ENCODE results near the gene ASXL1. TPM values are rescaled to one million over a fixed set of nuclear protein-coding genes. Genes with fewer than 3 reads are reported as not detected.

ASXL1 gene
- total RNA-seq, 2 donors from 2014 or later, result 38.8 to 40.4 TPM

DNA sequence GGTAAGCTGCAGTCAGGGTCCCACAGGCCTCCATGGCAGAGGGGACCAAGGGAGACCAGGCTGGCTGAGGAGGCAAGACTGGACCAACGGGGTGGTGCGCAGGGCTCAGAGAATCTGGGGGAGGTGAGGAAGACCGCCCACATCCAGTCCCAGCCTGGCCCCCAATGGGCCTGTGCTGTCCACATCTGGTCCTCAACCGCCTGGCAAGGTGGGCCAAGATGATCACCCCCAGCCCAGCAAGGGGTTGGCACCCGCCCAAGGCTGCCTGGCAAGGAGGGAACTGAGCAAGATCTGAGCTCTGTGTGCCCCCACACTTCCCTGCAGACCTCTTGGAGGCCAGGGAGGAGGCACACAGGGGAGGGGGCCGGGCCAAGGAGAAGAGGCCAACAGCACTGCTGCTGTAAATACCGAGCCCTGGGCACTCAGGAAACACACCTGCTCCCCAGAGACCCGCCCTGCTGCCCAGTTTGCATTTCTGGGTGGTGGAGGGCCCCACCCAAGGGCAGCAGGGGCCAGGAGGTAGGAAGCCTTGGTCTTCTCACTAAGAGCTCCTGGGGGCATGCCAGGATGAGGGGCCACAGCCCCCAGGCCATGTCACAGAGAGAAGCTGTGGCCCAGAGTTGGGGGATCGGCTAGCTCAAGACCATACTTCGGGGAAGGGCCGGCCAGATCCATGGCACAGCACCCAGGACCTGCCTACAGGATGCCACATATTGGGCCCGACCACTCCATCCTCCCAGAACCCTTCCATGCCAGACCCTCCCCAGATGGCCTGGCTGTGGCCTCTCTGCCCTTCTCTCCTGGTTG, 109.6 kb downstream of the ASXL1 start:
- H3K36me3 ChIP-seq, result peaks cover 5% of the 10 kb centered on the region
- peak overlapping the region; percentile 82 for H3K27ac ChIP-seq
- H3K9me3 ChIP-seq, result no peaks in the 10 kb centered on the region
- H3K4me3 ChIP-seq, result no peak overlapping the region
- H3K4me1 ChIP-seq, result peaks cover 75% of the 10 kb centered on the region
- intact Hi-C loops (cut with DNase I), result no loop called here
- TF ChIP-seq, protein P1, sequence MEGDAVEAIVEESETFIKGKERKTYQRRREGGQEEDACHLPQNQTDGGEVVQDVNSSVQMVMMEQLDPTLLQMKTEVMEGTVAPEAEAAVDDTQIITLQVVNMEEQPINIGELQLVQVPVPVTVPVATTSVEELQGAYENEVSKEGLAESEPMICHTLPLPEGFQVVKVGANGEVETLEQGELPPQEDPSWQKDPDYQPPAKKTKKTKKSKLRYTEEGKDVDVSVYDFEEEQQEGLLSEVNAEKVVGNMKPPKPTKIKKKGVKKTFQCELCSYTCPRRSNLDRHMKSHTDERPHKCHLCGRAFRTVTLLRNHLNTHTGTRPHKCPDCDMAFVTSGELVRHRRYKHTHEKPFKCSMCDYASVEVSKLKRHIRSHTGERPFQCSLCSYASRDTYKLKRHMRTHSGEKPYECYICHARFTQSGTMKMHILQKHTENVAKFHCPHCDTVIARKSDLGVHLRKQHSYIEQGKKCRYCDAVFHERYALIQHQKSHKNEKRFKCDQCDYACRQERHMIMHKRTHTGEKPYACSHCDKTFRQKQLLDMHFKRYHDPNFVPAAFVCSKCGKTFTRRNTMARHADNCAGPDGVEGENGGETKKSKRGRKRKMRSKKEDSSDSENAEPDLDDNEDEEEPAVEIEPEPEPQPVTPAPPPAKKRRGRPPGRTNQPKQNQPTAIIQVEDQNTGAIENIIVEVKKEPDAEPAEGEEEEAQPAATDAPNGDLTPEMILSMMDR (IDR thresholded peaks at IDR 0.05), result no peak
- DNase-seq, result peak; percentile 89
- no peaks in the 10 kb centered on the region for H3K27me3 ChIP-seq
- peak overlapping the region; percentile 63 to 76 for H3K9ac ChIP-seq (ENCODE audit: low read depth in 2 of 2, low read length in 2 of 2)

DNA sequence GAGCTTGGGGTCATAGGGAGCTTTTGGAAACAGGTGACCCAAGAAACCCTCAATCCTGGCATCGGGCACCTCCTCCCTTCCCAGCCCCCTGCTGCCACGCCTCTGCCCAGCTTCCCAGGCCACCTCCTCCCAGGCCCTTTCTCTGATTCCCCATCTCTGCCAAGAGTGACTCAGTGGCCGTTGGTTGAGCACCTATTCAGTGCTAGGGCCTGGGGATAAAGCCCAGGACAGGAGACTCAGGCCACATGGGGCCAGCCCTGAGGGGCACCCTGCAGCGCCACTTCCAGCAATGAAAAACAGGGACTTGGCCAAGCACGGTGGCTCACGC, 110.1 kb downstream of the ASXL1 start:
- Histone ChIP-seq H3K9ac (ENCODE audit: low read depth in 2 of 2, low read length in 2 of 2) (peak overlapping the region; percentile 54 to 76), H3K27ac (peak overlapping the region; percentile 82), H3K27me3 (no peaks in the 10 kb centered on the region), H3K9me3 (no peaks in the 10 kb centered on the region), H3K36me3 (peaks cover 5% of the 10 kb centered on the region), H3K4me1 (peaks cover 77% of the 10 kb centered on the region), H3K4me3 (no peak overlapping the region)
- TF ChIP-seq, protein P1 (IDR thresholded peaks at IDR 0.05), result no peak
- peak; percentile 65 for DNase-seq
- intact Hi-C loops (cut with DNase I), result no loop called here

DNA sequence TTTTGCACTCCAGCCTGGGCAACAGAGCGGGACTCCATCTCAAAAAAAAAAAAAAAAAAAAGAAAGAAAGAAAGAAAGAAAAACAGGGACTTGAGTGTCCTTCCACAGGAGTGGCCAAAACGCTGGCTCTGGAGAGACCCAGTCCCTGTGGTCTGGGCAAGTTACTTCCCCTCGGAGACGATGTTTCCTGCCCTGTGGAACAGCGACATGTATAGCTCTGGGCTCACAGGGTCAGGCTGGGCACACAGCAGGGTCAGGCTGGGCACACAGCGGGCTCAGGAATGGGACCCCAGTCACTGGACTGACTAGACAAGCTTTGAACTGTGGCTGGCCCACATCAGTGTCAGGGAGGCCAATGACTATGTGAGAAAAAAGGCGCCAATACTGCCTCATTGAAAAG, 110.7 kb downstream of the ASXL1 start:
- Histone ChIP-seq H3K9me3 (no peaks in the 10 kb centered on the region), H3K9ac (ENCODE audit: low read depth in 2 of 2, low read length in 2 of 2) (no peak overlapping the region), H3K27ac (peak overlapping the region; percentile 82), H3K4me3 (no peak overlapping the region), H3K4me1 (peaks cover 77% of the 10 kb centered on the region), H3K27me3 (no peaks in the 10 kb centered on the region), H3K36me3 (peaks cover 5% of the 10 kb centered on the region)
- no peak for DNase-seq
- intact Hi-C loops (cut with DNase I), result no loop called here
- TF ChIP-seq, protein P1 (IDR thresholded peaks at IDR 0.05), result no peak

DNA sequence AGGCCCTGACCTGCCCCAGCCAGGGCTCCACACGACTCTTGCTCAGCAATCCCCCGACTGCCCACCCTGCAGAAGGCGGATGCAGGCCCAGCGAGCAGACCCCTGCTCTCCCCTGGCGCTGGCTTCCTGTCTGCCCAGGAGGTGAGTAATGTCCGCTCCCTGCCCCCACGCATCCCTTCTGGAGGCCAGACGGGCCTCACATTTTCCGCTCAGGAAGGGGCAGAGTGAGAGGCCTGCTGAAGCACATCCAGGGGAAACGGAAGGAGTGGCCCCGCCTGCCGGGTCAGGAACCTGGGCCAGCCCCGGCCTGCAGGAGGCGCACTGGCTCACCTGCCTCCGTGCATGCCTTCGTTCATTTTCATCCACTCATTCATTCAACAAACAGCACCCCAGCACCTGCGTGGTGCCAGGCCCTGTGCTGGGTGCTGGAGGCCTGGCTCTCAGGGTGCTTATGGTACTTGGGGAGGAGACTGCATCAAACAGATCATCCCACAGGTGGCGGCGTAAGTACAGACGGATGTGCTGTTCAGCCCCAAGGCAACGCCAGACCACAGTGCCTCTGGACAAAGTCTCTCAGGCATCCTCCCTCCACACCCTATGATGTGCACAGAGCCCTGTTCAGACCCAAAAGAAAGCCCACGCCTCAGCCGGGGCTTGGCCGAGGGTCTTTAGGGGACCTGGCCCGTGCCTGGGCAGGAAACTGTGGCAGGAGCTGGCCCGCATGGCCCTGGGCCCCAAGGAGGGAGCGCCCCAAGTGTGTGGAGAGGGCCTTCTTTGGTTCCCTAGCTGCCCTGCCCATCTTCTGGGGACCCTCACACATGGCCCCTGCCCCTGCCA, 112.1 kb downstream of the ASXL1 start:
- intact Hi-C loops (cut with DNase I), result no loop called here
- TF ChIP-seq, protein P1 (IDR thresholded peaks at IDR 0.05), result peak; percentile 53
- no peaks in the 10 kb centered on the region for H3K27me3 ChIP-seq
- no peak overlapping the region for H3K4me3 ChIP-seq
- H3K9me3 ChIP-seq, result no peaks in the 10 kb centered on the region
- peaks cover 5% of the 10 kb centered on the region for H3K36me3 ChIP-seq
- peak overlapping the region; percentile 41 to 48 for H3K9ac ChIP-seq (ENCODE audit: low read depth in 2 of 2, low read length in 2 of 2)
- peaks cover 79% of the 10 kb centered on the region for H3K4me1 ChIP-seq
- peak; percentile 52 for DNase-seq
- peak overlapping the region; percentile 27 for H3K27ac ChIP-seq

DNA sequence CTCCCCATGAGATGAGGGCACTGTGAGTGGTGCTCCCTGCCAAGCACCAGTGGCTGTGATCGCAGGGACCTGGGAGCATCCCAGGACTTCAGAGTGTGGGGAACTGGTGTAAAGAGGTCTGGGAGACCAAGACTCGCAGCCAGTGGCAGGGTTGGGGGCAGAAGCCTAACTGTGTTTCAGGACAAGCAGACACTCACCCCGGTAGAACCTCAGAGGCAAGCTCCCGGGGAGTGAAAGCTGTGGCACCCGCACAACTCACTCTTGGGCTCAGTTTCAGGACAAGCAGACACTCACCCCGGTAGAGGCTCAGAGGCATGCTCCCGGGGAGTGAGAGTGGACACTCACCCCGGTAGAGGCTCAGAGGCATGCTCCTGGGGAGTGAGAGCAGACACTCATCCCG, 112.8 kb downstream of the ASXL1 start:
- H3K9ac ChIP-seq (ENCODE audit: low read depth in 2 of 2, low read length in 2 of 2), result peak overlapping the region in 1 of 2 donors; percentile 38

More for the DNA sequence above, 112.8 kb downstream of the ASXL1 start:
- no peak for DNase-seq
- Histone ChIP-seq H3K36me3 (peaks cover 5% of the 10 kb centered on the region), H3K27ac (no peak overlapping the region), H3K4me3 (no peak overlapping the region), H3K9me3 (no peaks in the 10 kb centered on the region), H3K4me1 (peaks cover 72% of the 10 kb centered on the region), H3K27me3 (no peaks in the 10 kb centered on the region)
- TF ChIP-seq, protein P1 (IDR thresholded peaks at IDR 0.05), result no peak
- intact Hi-C loops (cut with DNase I), result no loop called here

All from colonic mucosa (tissue), 4 donors.